B cell (primary cell): Measurements from ENCODE around the gene TBCD. TPM values are rescaled to one million over a fixed set of nuclear protein-coding genes. Genes with fewer than 3 reads are reported as not detected.

ENCODE experiments used
- ATAC-seq: fragments of 200-7000 bp; cut with Tn5 transposase; one replicate; pipeline ENCODE4 v1.10.0; 2021; ENCODE audit warnings: low read depth, mild to moderate bottlenecking, moderate number of reproducible peaks, moderate library complexity
- CTCF ChIA-PET: fragments of 350-600 bp; sonication (Branson Sonifier 250); formaldehyde crosslinking; loops from one replicate; lab custom pipeline; 2021; ENCODE audit warnings: antibody characterized with exemption, inconsistent platforms; lab: Charles Lee
- POLR2A ChIA-PET: fragments of 350-600 bp; sonication (Branson Sonifier 250); formaldehyde crosslinking; loops from one replicate; lab custom pipeline; 2021; ENCODE audit warnings: antibody characterized with exemption; lab: Charles Lee
- DNase-seq: peaks from one replicate; pipeline ENCODE4 v3.0.0; 2013
- H2AFZ ChIP-seq: 2 replicates; pipeline ENCODE4 v1.6.1; 2012; ENCODE audit warnings: mild to moderate bottlenecking, low read depth, low read length; ENCODE audit not compliant: insufficient read depth, poor library complexity, severe bottlenecking
- H3K27ac ChIP-seq, 2 donors: 1 replicate in 1 of 2; 2 replicates in 1 of 2; pipeline ENCODE4 v1.5.1; 2012 to 2013; ENCODE audit warnings: low read length in 2 of 2, mild to moderate bottlenecking in 2 of 2, moderate library complexity in 1 of 2
- H3K27me3 ChIP-seq, 4 experiments: fragments of 200-600 bp in 1 of 4; sonication (generic) in 1 of 4; replicated peaks in 1 of 4; 1 replicate in 2 of 4; 2 replicates in 2 of 4; pipeline versions ENCODE4 v1.6.1 to v1.7.0; 2013 to 2016; ENCODE audit warnings: low read length in 3 of 4, mild to moderate bottlenecking in 2 of 4, mixed read lengths in 1 of 4, moderate library complexity in 1 of 4; ENCODE audit not compliant: insufficient read depth in 4 of 4, control insufficient read depth in 3 of 4; ENCODE audit errors: control extremely low read depth in 1 of 4
- H3K36me3 ChIP-seq, 2 experiments: replicated peaks in 1 of 2; 1 replicate in 1 of 2; 2 replicates in 1 of 2; pipeline versions ENCODE4 v1.6.1 to v1.7.1; 2013; ENCODE audit warnings: low read length in 1 of 2; ENCODE audit not compliant: insufficient read depth in 2 of 2, control insufficient read depth in 1 of 2; ENCODE audit errors: control extremely low read depth in 1 of 2, extremely low read depth in 1 of 2
- H3K4me1 ChIP-seq, 2 donors: fragments of 200-600 bp in 1 of 2; sonication (generic) in 1 of 2; 1 replicate in 1 of 2; 2 replicates in 1 of 2; pipeline versions ENCODE4 v1.5.1 to v1.6.1; 2013 to 2017; ENCODE audit warnings: low read length in 2 of 2; ENCODE audit not compliant: control insufficient read depth in 2 of 2, insufficient read depth in 2 of 2
- H3K4me2 ChIP-seq: replicated peaks from 2 replicates; pipeline ENCODE3; 2012; ENCODE audit warnings: mild to moderate bottlenecking, low read depth, low read length; ENCODE audit not compliant: poor library complexity, severe bottlenecking
- H3K4me3 ChIP-seq, 5 experiments: fragments of 200-600 bp in 1 of 5; sonication (generic) in 1 of 5; 1 replicate in 3 of 5; 2 replicates in 2 of 5; pipeline versions ENCODE4 v1.5.1 to v1.7.0; 2011 to 2016; ENCODE audit warnings: low read length in 4 of 5, mild to moderate bottlenecking in 4 of 5, low read depth in 2 of 5, control low read depth in 1 of 5, moderate library complexity in 1 of 5; ENCODE audit not compliant: insufficient read depth in 1 of 5; ENCODE audit errors: control extremely low read depth in 1 of 5, extremely low read depth in 1 of 5
- H3K79me2 ChIP-seq: fragments of 200-600 bp; sonication (generic); one replicate; pipeline ENCODE4 v1.6.0; 2016; ENCODE audit warnings: low read length; ENCODE audit not compliant: control insufficient read depth, insufficient read depth
- H3K9ac ChIP-seq: fragments of 200-600 bp; sonication (generic); 2 replicates; pipeline ENCODE4 v1.6.1; 2017; ENCODE audit warnings: mild to moderate bottlenecking, low read length, moderate library complexity
- H3K9me3 ChIP-seq, 3 donors: one replicate each; pipeline versions ENCODE4 v1.6.1 to v1.7.1; 2013; ENCODE audit warnings: low read length in 2 of 3; ENCODE audit not compliant: control insufficient read depth in 2 of 3, insufficient read depth in 1 of 3; ENCODE audit errors: control extremely low read depth in 1 of 3
- H4K20me1 ChIP-seq: 2 replicates; pipeline ENCODE4 v1.6.0; 2012; ENCODE audit warnings: mild to moderate bottlenecking, low read length; ENCODE audit not compliant: insufficient read depth, control insufficient read depth, poor library complexity, severe bottlenecking
- H3K27ac Mint-ChIP-seq: one replicate; pipeline ENCODE4 v1.8.0; 2021; ENCODE audit warnings: mixed read lengths
- H3K27me3 Mint-ChIP-seq: one replicate; pipeline ENCODE4 v1.8.0; 2021; ENCODE audit warnings: mixed read lengths
- H3K4me1 Mint-ChIP-seq: one replicate; pipeline ENCODE4 v1.8.0; 2021; ENCODE audit warnings: mixed read lengths
- H3K4me3 Mint-ChIP-seq: one replicate; pipeline ENCODE4 v1.8.0; 2021; ENCODE audit warnings: mixed read lengths
- H3K9me3 Mint-ChIP-seq: one replicate; pipeline ENCODE4 v1.8.0; 2022; ENCODE audit warnings: mixed read lengths; ENCODE audit not compliant: insufficient read depth
- CTCF ChIP-seq: fragments of 200-600 bp; IDR thresholded peaks from one replicate; pipeline ENCODE4 v1.8.0; 2022; ENCODE audit warnings: antibody characterized with exemption, mild to moderate bottlenecking
- EZH2 ChIP-seq: IDR thresholded peaks from 2 replicates; pipeline ENCODE4 v1.6.1; 2012; ENCODE audit warnings: borderline replicate concordance, low read depth, mild to moderate bottlenecking, moderate library complexity, low read length; ENCODE audit not compliant: insufficient read depth, poor library complexity, severe bottlenecking
- WGBS: methylation state at CpG from one replicate; pipeline ENCODE4 v1.1.5; 2013; ENCODE audit warnings: missing lambda C conversion rate; ENCODE audit not compliant: insufficient coverage; 5-methylcytosine and 5-hydroxymethylcytosine counted together
- intact Hi-C: fragments of 100-400 bp; cut with micrococcal nuclease; formaldehyde crosslinking; loops from one replicate; pipeline ENCODE4 v1.10.0; 2022
- polyA plus RNA-seq: library from polyadenylated mRNA; depleted of rRNA; stranded (reverse); fragments of >200 nt; gene quantifications from 2 replicates; pipeline ENCODE4 v1.2.3, GENCODE V29; 2012
- total RNA-seq, 2 donors: library from RNA; stranded (reverse); fragments of 120-200 nt in 1 of 2; gene quantifications; 1 replicate in 1 of 2; 2 replicates in 1 of 2; pipeline versions ENCODE4 v1.2.3 to v1.2.4, GENCODE V29; 2013 to 2022

The TBCD gene
- total and polyA plus RNA-seq, 2 donors (not counting 1 experiment from before 2014, with no cell fraction given): 60.8 to 101 TPM

DNA sequence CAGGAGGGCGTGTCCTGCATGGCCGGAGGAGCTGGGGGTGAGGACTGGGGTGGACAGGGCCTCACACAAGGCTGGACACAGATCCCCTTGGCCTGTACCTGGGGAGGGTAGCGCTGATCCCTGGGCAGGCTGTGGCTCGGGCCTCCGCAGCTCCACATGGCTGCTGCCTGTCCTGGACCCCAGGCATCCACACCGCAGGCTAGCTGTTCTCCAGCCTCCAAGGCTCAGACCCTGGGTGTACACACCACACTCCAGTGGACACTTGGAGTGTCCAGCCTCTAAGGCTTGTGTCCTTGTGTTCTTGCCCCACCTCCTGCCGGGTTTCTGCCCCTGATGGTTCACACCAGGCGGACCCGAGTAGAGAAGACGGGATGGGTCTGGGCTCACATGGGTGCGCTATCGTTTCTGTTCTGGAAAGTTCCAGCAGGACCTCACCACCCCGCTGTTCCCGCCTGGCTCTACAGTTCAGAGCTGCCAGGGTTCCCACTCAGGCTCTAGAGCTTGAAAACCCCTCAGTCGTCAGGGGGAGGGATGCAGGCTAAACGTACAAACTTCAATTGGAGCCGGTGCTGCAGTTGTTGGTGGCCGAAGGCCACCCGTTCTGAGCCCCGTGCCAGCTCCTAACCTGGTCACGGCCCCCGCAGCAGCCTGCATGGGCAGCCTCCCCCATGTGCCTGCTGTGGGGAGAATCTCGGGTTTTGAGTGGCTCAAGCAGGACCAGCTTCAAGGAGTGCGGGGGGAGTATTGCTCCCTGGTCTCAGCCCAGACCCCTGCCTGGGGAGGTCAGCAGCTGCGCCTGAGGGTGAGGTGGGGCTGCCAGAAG is 42.0 kb upstream of the TBCD start:
- Histone ChIP-seq H3K4me1 (peaks cover 3 to 20% of the 10 kb centered on the region in 2 donors), H3K9me3 (no peaks in the 10 kb centered on the region), H3K27ac (no peak overlapping the region), H3K36me3 (no peaks in the 10 kb centered on the region), H3K27me3 (no peaks in the 10 kb centered on the region), H2AFZ (no peak overlapping the region), H4K20me1 (no peaks in the 10 kb centered on the region), H3K9ac (no peak overlapping the region), H3K4me2 (no peak overlapping the region), H3K79me2 (no peaks in the 10 kb centered on the region), H3K4me3 (no peak overlapping the region)
- no peaks in the 10 kb centered on the region for H3K9me3 Mint-ChIP-seq
- no peak overlapping the region for H3K4me3 Mint-ChIP-seq
- ChIA-PET POLR2A (no interaction called here), CTCF (no interaction called here)
- intact Hi-C loops: no loop called here
- 93% methylated on average over 25 of the region's 25 CpGs for WGBS
- H3K27ac Mint-ChIP-seq: no peak overlapping the region
- TF ChIP-seq EZH2 (no peak), CTCF (no peak)
- DNase-seq (no peak), ATAC-seq (no peak)
- peaks cover 9% of the 10 kb centered on the region for H3K4me1 Mint-ChIP-seq
- no peaks in the 10 kb centered on the region for H3K27me3 Mint-ChIP-seq

DNA sequence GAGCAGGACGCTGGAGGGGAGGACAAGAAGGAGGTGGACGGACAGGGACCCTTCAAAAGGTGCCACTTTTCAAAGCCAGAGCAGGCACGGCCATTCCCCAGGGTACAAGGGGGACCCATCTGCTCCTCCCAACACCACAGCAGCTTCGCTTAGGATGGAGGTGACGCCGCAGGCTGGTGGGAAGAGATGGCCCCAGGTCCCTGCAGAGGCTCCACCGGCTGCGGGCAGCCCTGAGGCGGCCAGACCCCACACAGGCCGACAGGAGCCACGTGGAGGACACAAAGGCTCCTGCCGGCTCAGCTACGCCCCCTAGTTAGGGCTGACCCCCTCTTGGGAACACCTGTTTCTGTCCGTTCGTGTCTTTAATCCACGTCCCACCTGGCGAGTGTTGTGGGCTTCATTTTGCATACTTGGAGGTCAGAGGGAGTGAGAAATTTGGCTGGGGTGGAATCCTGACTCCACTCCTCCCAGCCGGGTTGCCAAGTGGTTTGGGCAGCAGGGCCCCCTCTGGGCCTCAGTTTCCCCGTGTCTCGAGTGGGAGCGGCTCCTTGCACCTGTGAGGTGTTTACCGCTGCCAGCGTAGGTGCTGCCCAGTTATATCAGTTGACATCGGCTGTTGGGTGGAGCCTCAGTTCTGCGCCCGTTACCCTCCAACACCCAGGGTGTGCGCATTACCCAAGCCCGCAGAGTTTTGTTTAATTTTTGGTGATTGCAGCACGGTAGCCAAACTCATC is 41.2 kb upstream of the TBCD start:
- H3K27me3 ChIP-seq: no peaks in the 10 kb centered on the region
- intact Hi-C loops: no loop called here
- H3K4me1 ChIP-seq: peaks cover 3 to 22% of the 10 kb centered on the region in 2 donors
- TF ChIP-seq CTCF: no peak
- no peak for TF ChIP-seq EZH2
- Mint-ChIP-seq H3K9me3 (no peaks in the 10 kb centered on the region), H3K27ac (no peak overlapping the region), H3K4me3 (no peak overlapping the region), H3K4me1 (peaks cover 10% of the 10 kb centered on the region), H3K27me3 (no peaks in the 10 kb centered on the region)
- ChIA-PET CTCF (no interaction called here), POLR2A (no interaction called here)
- no peak overlapping the region for H3K27ac ChIP-seq
- H3K4me2 ChIP-seq: no peak overlapping the region
- H3K9ac ChIP-seq: no peak overlapping the region
- no peaks in the 10 kb centered on the region for H3K9me3 ChIP-seq
- no peak for ATAC-seq
- no peaks in the 10 kb centered on the region for H3K79me2 ChIP-seq
- 77% methylated on average over 24 of the region's 29 CpGs for WGBS
- no peaks in the 10 kb centered on the region for H4K20me1 ChIP-seq
- no peak overlapping the region for H2AFZ ChIP-seq
- H3K36me3 ChIP-seq: no peaks in the 10 kb centered on the region
- H3K4me3 ChIP-seq: no peak overlapping the region
- no peak for DNase-seq
